Prostate gland (tissue), 2 donors: ENCODE results near the gene ASIC2.

Experiments
- CTCF ChIP-seq, 4 experiments: fragments of 200-600 bp in 2 of 4; fragments of 450-650 bp in 2 of 4; sonication (generic) in 2 of 4; IDR thresholded peaks; 1 replicate in 3 of 4; 2 replicates in 1 of 4; pipeline ENCODE4 v1.5.1; 2016 to 2019; ENCODE audit warnings: antibody characterized with exemption in 4 of 4, mild to moderate bottlenecking in 2 of 4, moderate library complexity in 2 of 4
- POLR2A ChIP-seq: fragments of 450-650 bp; IDR thresholded peaks from one replicate; pipeline ENCODE4 v1.6.1; 2016; ENCODE audit warnings: antibody characterized with exemption, mild to moderate bottlenecking
- POLR2AphosphoS5 ChIP-seq: sonication (generic); formaldehyde crosslinking; IDR thresholded peaks from one replicate; pipeline ENCODE4 v1.6.1; 2017; ENCODE audit warnings: antibody characterized with exemption

GRCh38 chr17:33280162-33280943, 12.7 kb downstream of the ASIC2 start:
- TF ChIP-seq POLR2A: no peak
- TF ChIP-seq CTCF (IDR thresholded peaks at IDR 0.05): no peak
- no peak for TF ChIP-seq POLR2AphosphoS5
